ENCODE measurements around the gene LINGO3. TPM values are rescaled to one million over a fixed set of nuclear protein-coding genes. Genes with fewer than 3 reads are reported as not detected.

LINGO3 gene
- total RNA-seq, 1 donor from 2014 or later = not detected

DNA sequence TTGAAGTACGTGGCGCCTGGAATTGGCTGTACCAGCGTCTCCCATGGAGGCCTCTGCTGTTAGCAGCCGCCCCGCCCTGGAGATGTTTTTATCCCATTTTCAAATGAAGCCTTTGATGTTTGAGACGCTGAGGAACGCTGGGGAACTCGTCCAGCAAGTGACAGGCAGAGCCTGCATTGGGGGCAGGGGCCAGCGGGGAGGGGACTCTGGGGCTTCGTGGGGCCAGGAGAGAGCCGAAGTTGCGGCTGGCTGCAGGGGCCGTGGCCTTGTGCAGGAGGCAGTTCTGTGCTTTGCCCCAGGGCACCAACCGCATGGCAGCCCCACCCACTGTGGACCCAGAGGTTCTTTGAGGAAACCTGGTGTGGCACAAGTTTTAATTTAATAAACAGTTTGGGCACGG lies 34.0 kb upstream of the LINGO3 start:
- Histone ChIP-seq H3K4me3 (no peak overlapping the region), H3K4me1 (no peaks in the 10 kb centered on the region), H3K27ac (no peak overlapping the region), H3K36me3 (peaks cover 25% of the 10 kb centered on the region), H3K9me3 (no peaks in the 10 kb centered on the region), H3K27me3 (ENCODE audit: low read depth) (no peaks in the 10 kb centered on the region)
- ATAC-seq (no peak), DNase-seq (peak; percentile 29)
- TF ChIP-seq, protein P1, sequence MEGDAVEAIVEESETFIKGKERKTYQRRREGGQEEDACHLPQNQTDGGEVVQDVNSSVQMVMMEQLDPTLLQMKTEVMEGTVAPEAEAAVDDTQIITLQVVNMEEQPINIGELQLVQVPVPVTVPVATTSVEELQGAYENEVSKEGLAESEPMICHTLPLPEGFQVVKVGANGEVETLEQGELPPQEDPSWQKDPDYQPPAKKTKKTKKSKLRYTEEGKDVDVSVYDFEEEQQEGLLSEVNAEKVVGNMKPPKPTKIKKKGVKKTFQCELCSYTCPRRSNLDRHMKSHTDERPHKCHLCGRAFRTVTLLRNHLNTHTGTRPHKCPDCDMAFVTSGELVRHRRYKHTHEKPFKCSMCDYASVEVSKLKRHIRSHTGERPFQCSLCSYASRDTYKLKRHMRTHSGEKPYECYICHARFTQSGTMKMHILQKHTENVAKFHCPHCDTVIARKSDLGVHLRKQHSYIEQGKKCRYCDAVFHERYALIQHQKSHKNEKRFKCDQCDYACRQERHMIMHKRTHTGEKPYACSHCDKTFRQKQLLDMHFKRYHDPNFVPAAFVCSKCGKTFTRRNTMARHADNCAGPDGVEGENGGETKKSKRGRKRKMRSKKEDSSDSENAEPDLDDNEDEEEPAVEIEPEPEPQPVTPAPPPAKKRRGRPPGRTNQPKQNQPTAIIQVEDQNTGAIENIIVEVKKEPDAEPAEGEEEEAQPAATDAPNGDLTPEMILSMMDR (IDR thresholded peaks at IDR 0.05) = no peak
- intact Hi-C loops (cut with DNase I) = no loop called here

DNA sequence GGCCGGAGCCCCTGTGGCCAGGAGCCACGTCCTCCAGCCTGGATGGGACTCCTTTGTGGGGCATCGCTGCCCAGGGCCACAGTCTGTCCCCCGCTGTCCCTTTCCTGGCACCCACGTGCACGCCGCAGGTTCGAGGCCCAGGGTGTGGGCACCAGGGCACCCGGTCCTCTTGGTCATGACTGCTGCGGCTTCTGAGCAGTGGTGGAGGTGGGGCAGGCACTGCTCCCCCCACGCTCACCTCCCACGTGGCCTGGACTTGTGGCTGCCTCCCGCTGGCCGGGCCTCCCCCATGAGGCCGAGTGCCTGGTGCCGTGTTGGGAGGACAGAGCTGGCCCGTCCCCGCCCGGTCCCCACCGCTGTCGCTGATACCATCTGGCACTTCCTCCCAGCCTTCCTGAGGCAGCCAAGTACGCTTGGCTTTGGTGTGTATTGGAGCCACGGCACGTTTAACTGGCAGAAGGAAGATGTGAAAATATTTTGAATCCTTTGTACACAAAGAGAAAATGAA lies 33.3 kb upstream of the LINGO3 start:
- no peaks in the 10 kb centered on the region for H3K27me3 ChIP-seq (ENCODE audit: low read depth)
- H3K36me3 ChIP-seq = peaks cover 25% of the 10 kb centered on the region
- TF ChIP-seq, protein P1 (IDR thresholded peaks at IDR 0.05) = no peak

DNA sequence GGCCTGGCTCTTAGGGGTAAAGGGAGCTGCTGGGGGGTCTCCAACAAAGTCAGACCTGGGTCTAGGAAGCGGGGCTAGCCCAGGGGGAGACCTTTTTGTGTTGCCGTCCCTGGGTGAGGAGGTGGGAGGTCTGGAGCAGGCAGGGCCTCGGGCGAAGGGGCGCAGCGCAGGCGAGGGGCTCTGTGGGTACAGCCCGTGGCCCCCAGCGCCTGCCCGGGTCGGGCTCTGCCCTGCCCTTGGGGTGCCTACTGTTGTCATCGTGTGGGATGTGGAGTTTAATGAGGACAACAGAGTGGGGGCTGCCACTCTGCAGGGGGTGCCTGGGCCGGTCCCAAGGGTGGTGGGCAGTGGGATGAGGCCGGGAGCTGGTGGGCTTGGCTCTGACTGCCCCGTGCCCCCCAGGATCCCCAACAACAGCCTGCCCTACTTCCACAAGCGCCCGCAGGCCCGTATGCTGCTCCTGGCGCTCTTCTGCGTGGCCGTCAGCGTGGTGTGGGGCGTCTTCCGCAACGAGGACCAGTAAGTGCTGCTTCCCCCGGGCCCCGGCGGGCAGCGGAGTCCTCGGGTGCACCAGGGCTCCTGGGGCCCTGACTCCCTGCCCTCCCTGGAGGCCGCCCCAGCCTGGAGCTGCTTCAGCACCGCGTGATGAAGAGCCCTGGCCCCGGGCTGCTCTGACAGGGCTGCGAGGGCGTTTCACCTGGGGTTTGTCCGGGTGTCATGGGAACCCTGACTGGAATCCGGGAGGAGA lies 32.7 kb upstream of the LINGO3 start:
- Histone ChIP-seq H3K27ac (no peak overlapping the region), H3K4me1 (no peaks in the 10 kb centered on the region), H3K36me3 (peaks cover 25% of the 10 kb centered on the region), H3K27me3 (ENCODE audit: low read depth) (no peaks in the 10 kb centered on the region), H3K4me3 (no peak overlapping the region), H3K9me3 (no peaks in the 10 kb centered on the region)
- no peak for ATAC-seq
- intact Hi-C loops (cut with DNase I) = no loop called here
- TF ChIP-seq, protein P1 (IDR thresholded peaks at IDR 0.05) = no peak
- DNase-seq = no peak

More for the DNA sequence above, 33.3 kb upstream of the LINGO3 start:
- Histone ChIP-seq H3K9me3 (no peaks in the 10 kb centered on the region), H3K27ac (no peak overlapping the region), H3K4me1 (no peaks in the 10 kb centered on the region), H3K4me3 (no peak overlapping the region)
- intact Hi-C loops (cut with DNase I) = no loop called here
- DNase-seq (no peak), ATAC-seq (no peak)

DNA sequence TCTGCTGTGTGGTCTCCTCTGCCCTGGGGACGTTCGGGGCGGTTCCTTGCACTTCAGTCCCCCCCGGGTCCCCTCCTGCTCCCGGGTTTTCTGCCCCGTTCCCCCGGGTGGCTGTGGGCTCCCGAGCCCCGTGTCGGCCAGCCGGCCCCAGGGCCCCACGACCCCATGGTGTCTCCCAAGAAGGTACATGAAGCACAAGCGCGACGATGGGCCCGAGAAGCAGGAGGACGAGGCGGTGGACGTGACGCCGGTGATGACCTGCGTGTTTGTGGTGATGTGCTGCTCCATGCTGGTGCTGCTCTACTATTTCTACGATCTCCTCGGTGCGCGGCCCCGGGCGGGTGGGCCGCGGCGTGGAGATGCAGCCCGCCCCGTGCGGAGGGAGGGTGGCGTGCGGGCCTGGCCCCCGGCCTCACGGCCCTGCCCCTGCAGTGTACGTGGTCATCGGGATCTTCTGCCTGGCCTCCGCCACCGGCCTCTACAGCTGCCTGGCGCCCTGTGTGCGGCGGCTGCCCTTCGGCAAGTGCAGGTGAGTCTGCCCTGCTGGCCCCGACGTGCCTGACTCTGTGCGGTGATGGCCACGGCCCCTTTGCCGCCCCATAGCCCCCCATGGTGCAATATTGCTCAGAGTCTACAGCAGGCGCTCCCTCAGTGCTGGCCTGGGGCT lies 31.8 kb upstream of the LINGO3 start:
- ATAC-seq = no peak
- Histone ChIP-seq H3K9me3 (no peaks in the 10 kb centered on the region), H3K4me1 (no peaks in the 10 kb centered on the region), H3K27ac (no peak overlapping the region), H3K4me3 (no peak overlapping the region), H3K27me3 (ENCODE audit: low read depth) (no peaks in the 10 kb centered on the region), H3K36me3 (peaks cover 22% of the 10 kb centered on the region)
- DNase-seq = no peak
- intact Hi-C loops (cut with DNase I) = no loop called here
- TF ChIP-seq, protein P1 (IDR thresholded peaks at IDR 0.05) = no peak

DNA sequence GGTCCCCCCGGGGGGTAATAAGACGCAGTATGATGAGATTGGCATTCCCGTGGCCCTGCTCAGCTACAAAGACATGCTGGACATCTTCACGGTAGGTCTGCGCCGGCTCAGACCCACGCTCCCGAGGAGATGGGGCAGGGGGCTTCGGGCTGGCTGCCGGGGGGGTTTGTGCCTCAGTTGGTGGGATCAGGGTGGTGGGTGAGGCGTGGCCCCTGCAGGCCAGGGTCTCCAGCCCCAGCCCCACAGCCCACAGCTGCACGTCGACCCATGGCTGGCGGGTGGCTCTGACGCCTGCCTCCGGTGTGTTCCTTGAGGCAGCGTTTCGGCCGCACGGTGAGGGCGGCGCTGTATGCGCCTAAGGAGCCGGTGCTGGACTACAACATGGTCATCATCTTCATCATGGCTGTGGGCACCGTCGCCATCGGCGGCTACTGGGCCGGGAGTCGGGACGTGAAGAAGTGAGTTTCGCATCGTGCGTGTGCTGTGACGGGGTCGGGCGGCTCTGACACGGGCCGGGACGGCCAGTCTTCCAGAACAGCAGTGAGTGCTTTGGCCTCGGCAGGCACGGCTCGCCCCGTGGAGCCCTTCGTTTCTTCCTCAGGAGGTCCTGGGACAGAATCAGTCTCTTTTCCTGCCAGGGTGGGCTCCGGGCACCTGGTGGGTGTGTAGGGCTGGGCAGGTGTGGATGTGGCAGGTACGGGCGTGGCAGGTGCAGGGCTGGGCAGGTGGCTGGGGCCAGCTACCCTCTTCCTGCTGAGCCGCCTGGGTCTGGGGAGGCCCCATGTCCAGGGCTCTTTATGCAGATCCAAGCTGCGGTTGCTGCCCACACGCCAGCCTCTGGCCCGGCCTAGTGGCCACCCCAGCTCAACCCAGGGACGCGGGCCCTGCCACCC lies 31.0 kb upstream of the LINGO3 start:
- no peaks in the 10 kb centered on the region for H3K4me1 ChIP-seq
- intact Hi-C loops (cut with DNase I) = no loop called here
- H3K9me3 ChIP-seq = no peaks in the 10 kb centered on the region
- no peaks in the 10 kb centered on the region for H3K27me3 ChIP-seq (ENCODE audit: low read depth)
- no peak overlapping the region for H3K27ac ChIP-seq
- no peak overlapping the region for H3K4me3 ChIP-seq
- no peak for DNase-seq
- TF ChIP-seq, protein P1 (IDR thresholded peaks at IDR 0.05) = no peak
- no peak for ATAC-seq
- peaks cover 22% of the 10 kb centered on the region for H3K36me3 ChIP-seq

All from lower lobe of right lung (tissue), 2 donors.